WERI-Rb-1 (cell line): ENCODE results near the gene MUC4.

Source experiments
- DNase-seq: peaks from one replicate; pipeline ENCODE4 v3.0.0-alpha.2; 2020
- H3K27ac ChIP-seq: fragments of 250-450 bp; sonication (Bioruptor Pico); 2 replicates; pipeline ENCODE4 v1.5.1; 2020; ENCODE audit warnings: mild to moderate bottlenecking, moderate library complexity
- H3K27me3 ChIP-seq: fragments of 250-450 bp; sonication (Bioruptor Pico); 2 replicates; pipeline ENCODE4 v1.5.1; 2021; ENCODE audit warnings: mild to moderate bottlenecking, low read depth, moderate library complexity; ENCODE audit not compliant: insufficient read depth, severe bottlenecking
- H3K36me3 ChIP-seq: fragments of 250-450 bp; sonication (Bioruptor Pico); 2 replicates; pipeline ENCODE4 v1.5.1; 2020; ENCODE audit warnings: mild to moderate bottlenecking, moderate library complexity
- H3K4me3 ChIP-seq: 2 replicates; pipeline ENCODE4 v1.5.1; 2011; ENCODE audit warnings: low read depth, mild to moderate bottlenecking, control low read depth, low read length
- H3K9me3 ChIP-seq: fragments of 250-450 bp; sonication (Bioruptor Pico); 2 replicates; pipeline ENCODE4 v1.5.1; 2021; ENCODE audit warnings: mild to moderate bottlenecking, moderate library complexity; ENCODE audit not compliant: severe bottlenecking
- TF ChIP-seq, protein P1 (sequence below): IDR thresholded peaks from 2 replicates; pipeline ENCODE4 v1.5.1; 2011; ENCODE audit warnings: low read depth, mild to moderate bottlenecking, control low read depth, inconsistent platforms, low read length

The MUC4 gene

DNA sequence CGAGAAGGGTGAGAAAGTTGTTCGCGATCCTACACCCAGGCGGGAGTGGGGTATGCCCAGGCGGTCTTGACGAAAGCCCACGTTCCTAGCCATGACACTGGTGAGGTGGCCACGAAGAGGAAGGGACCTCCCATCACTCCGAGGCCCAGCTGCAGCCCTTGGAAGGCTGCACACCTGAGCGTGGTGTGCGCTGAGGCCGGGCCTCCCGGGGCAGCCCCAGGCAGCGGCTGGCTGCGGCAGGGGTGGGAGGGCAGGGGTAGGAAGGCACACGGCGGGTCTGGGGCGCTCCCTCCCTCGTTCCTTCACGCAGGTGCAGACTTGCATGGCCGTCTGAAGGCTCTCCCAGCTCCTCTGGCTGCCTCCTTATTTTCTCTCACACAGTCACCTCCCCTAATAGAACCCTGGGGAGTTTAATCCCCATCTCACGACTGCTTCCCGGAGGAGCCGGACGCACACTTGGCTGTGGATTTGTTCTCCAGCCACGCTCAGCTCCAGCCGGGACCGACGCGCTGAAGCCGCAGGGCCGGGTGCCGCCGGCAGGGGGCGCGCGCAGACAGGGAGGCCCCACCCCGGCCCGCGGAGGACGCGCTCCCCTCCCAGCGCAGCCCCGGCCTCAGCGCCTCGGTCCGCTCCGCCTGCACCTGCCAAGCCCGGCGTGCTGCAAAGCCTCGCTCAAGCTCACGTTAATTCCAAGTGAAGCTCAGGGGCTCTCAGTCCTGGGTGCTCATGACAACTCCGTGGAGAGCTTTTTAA is 37.8 kb upstream of the MUC4 start:
- Histone ChIP-seq H3K36me3 (no peaks in the 10 kb centered on the region), H3K9me3 (no peaks in the 10 kb centered on the region), H3K27me3 (no peaks in the 10 kb centered on the region), H3K27ac (no peak overlapping the region), H3K4me3 (no peak overlapping the region)
- TF ChIP-seq, protein P1, sequence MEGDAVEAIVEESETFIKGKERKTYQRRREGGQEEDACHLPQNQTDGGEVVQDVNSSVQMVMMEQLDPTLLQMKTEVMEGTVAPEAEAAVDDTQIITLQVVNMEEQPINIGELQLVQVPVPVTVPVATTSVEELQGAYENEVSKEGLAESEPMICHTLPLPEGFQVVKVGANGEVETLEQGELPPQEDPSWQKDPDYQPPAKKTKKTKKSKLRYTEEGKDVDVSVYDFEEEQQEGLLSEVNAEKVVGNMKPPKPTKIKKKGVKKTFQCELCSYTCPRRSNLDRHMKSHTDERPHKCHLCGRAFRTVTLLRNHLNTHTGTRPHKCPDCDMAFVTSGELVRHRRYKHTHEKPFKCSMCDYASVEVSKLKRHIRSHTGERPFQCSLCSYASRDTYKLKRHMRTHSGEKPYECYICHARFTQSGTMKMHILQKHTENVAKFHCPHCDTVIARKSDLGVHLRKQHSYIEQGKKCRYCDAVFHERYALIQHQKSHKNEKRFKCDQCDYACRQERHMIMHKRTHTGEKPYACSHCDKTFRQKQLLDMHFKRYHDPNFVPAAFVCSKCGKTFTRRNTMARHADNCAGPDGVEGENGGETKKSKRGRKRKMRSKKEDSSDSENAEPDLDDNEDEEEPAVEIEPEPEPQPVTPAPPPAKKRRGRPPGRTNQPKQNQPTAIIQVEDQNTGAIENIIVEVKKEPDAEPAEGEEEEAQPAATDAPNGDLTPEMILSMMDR = peak; percentile 66
- DNase-seq = peak; percentile 44

DNA sequence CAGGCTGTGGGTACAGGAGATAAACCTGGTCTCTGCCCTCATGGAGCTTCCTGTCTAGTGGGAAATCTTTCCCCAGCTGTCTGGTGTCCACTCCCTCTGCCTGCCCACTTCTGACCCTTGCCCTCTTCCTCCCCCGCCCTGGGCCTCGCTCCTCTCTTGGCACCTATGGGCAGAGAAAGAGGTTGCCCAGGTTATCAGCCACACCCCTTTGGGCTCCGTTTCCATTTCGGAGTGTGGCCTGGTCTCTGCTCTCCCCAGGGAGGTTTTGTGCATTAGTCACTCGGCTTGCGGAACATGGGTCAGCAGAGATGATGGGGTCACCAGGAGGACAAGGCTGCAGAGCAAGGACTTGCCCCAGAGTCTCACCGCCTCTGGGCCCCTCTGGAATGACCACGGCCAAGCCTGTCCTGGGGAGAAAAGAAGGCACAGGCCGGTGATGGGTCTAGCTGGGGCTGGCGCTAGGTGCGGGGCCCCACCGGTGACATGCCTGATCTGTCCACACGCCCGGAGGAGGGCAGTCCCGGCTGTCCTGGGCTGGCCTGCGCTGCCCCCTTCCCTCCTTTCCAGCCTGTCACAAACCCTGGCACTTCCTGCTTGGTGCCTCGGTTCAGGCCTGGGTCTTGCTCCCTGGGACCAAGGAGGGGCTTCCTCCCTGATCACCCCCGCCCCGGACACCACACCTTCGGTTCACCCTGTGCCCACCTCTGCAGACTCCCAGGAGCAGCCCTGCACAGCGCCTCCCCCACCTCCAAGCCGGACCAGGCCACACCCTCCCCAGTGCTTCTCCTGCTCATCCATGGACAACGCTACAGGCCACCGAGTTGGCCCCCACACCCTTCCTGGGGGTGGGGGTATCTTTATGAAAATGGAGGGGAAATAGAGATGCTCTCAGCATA is 35.6 kb upstream of the MUC4 start:
- no peaks in the 10 kb centered on the region for H3K36me3 ChIP-seq
- no peaks in the 10 kb centered on the region for H3K9me3 ChIP-seq
- no peak overlapping the region for H3K4me3 ChIP-seq
- TF ChIP-seq, protein P1 = no peak
- no peak for DNase-seq
- no peak overlapping the region for H3K27ac ChIP-seq
- no peaks in the 10 kb centered on the region for H3K27me3 ChIP-seq

DNA sequence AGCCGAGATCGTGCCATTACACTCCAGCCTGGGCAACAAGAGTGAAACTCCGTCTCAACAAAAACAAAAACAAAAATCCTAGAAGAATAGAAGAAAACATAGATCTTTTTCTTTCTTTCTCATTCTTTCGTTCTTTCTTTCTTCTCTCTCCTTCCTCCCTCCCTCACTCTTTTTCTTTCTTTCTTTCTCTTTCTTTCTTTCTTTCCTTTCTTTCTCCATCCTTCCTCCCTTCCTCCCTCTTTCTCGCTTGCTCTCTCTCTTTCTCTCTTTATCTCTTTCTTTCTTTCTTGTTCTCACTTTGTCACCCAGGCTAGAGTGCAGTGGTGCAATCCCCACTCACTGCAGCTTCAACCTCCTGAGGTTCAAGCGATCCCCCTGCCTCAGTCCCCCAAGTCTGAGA is 33.8 kb upstream of the MUC4 start:
- H3K27ac ChIP-seq = no peak overlapping the region
- no peaks in the 10 kb centered on the region for H3K9me3 ChIP-seq
- no peaks in the 10 kb centered on the region for H3K36me3 ChIP-seq
- no peak overlapping the region for H3K4me3 ChIP-seq
- no peaks in the 10 kb centered on the region for H3K27me3 ChIP-seq
- DNase-seq = no peak
- TF ChIP-seq, protein P1 = no peak

DNA sequence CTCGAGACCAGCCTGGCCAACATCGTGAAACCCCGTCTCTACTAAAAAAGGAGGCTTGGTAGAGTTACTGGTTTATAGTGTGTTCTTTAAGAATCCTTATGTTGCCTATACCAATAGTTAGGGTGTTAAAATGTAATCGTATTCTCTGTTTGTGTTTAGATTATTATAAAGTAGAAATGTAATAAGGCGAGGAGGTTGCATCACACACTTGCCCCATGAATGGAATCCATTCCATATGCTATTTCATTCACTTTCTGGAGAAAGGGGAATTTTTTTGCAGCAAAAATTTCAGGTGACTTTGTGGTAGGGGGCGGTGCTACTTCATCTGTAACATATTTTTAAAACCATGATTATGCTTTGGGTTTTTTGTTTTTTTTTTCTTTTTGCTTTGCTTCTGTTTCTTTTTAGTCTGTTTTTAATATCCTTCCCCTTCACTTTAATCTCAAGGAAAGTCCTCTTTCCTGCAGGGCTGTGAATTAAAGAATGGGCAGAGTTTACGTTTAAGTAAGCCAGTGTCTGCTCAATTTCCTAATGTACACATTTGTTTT is 33.0 kb upstream of the MUC4 start:
- no peaks in the 10 kb centered on the region for H3K27me3 ChIP-seq
- H3K9me3 ChIP-seq = no peaks in the 10 kb centered on the region
- DNase-seq = no peak
- no peak overlapping the region for H3K27ac ChIP-seq
- H3K36me3 ChIP-seq = no peaks in the 10 kb centered on the region
- H3K4me3 ChIP-seq = no peak overlapping the region
- TF ChIP-seq, protein P1 = no peak

DNA sequence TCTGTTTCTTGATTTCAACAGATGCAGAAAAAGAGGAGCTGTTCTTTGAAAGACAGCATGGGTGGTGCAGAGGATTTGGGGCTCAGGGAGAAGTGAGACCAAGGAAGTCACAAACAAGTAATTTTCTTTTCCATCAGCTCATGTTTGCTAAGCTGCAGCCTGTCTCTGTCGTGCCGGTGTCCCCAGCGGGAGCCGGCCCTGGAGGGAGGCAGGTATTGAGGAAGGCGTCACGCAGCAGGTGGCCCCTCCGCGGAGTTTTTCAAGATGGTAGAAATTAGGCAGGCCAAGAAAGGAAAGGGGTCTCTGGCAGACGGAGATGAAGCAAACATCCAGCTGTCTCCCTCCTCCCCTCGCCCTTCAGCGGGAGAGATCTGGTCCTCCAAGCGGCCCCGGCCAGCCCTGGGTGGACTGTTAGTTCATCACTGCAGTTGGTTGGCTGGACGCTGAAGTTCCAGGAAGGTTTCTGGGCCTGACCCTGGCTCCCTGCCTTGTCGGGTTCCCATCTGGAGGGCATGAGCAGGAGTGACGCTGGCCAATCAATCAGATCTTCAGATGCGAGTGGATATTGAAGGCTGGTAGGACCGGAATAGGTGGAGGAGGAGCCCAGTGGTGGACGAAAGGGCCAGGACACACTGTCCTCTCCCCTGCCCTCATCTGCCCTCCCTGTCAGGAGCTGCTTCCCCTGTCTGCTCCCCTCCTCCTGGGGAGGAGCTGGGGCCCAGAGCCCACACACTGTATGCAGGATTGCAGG is 27.7 kb upstream of the MUC4 start:
- Histone ChIP-seq H3K9me3 (no peaks in the 10 kb centered on the region), H3K27ac (peak overlapping the region; percentile 38), H3K4me3 (no peak overlapping the region; the same call in 1 of the 2 replicates), H3K36me3 (no peaks in the 10 kb centered on the region), H3K27me3 (no peaks in the 10 kb centered on the region)
- TF ChIP-seq, protein P1 = no peak
- DNase-seq = peak; percentile 40
